Frontal cortex (tissue), 4 donors: ENCODE results near the gene TRAP1. TPM values are rescaled to one million over a fixed set of nuclear protein-coding genes. Genes with fewer than 3 reads are reported as not detected.
"Not testable (repeated sequence)": the region's sequence is repeated elsewhere in the genome, so short reads cannot be mapped to it uniquely, and the experiment has no call there.

Source experiments
- DNase-seq, 2 donors: peaks; one replicate each; pipeline ENCODE4 v3.0.0; 2012; ENCODE audit warnings: low spot score in 2 of 2
- FAIRE-seq: peaks from 2 replicates; lab custom pipeline; 2012; peaks lifted over from hg19 to GRCh38; lab: Jason Lieb, UNC
- total RNA-seq: library from RNA; depleted of rRNA; stranded (reverse); fragments of >200 nt; gene quantifications from one replicate; pipeline ENCODE4 v1.2.3, GENCODE V29; 2014
- donor health status: control.
- donor health status: control.
- donor health status: control.

Gene TRAP1
- total RNA-seq, 1 donor from 2014 or later = 77.9 TPM

GRCh38 chr16:3716831-3717234, 491 bp downstream of the TRAP1 start:
- DNase-seq (no peak), FAIRE-seq (no peak)

- DNase-seq = no peak
- no peak for FAIRE-seq
Observed at GRCh38 chr16:3715430-3715829, 1.9 kb downstream of the TRAP1 start.

GRCh38 chr16:3714378-3714777, 2.9 kb downstream of the TRAP1 start:
- DNase-seq, FAIRE-seq: not testable (repeated sequence)

GRCh38 chr16:3713587-3714242, 3.6 kb downstream of the TRAP1 start:
- FAIRE-seq (no peak), DNase-seq (no peak)

GRCh38 chr16:3712861-3713372, 4.4 kb downstream of the TRAP1 start:
- DNase-seq (no peak), FAIRE-seq (no peak)

- FAIRE-seq (no peak), DNase-seq (no peak)
Observed at GRCh38 chr16:3706253-3707012, 10.9 kb downstream of the TRAP1 start.

- DNase-seq = no peak
- no peak for FAIRE-seq
Observed at GRCh38 chr16:3702082-3702481, 15.2 kb downstream of the TRAP1 start.

GRCh38 chr16:3701531-3701930, 15.8 kb downstream of the TRAP1 start:
- FAIRE-seq (no peak), DNase-seq (no peak)

- DNase-seq (no peak), FAIRE-seq (no peak)
Observed at GRCh38 chr16:3698941-3699340, 18.4 kb downstream of the TRAP1 start.

- FAIRE-seq (no peak), DNase-seq (no peak)
Observed at GRCh38 chr16:3696425-3697218, 20.7 kb downstream of the TRAP1 start.

- FAIRE-seq = no peak
- DNase-seq = no peak
Observed at GRCh38 chr16:3695610-3696369, 21.5 kb downstream of the TRAP1 start.

GRCh38 chr16:3694051-3694450, 23.3 kb downstream of the TRAP1 start:
- DNase-seq = no peak
- no peak for FAIRE-seq

- FAIRE-seq (no peak), DNase-seq (no peak)
Observed at GRCh38 chr16:3691761-3692160, 25.6 kb downstream of the TRAP1 start.

GRCh38 chr16:3690980-3691720, 26.2 kb downstream of the TRAP1 start:
- FAIRE-seq (no peak), DNase-seq (no peak)

- FAIRE-seq (no peak), DNase-seq (peak; percentile 73 to 91)
Observed at GRCh38 chr16:3690470-3690928, 26.8 kb downstream of the TRAP1 start.

GRCh38 chr16:3689731-3690130, 27.6 kb downstream of the TRAP1 start:
- DNase-seq (no peak), FAIRE-seq (no peak)

- DNase-seq (no peak), FAIRE-seq (no peak)
Observed at GRCh38 chr16:3687792-3688191, 29.5 kb downstream of the TRAP1 start.

GRCh38 chr16:3687021-3687420, 30.3 kb downstream of the TRAP1 start:
- FAIRE-seq (no peak), DNase-seq (no peak)

- DNase-seq (no peak), FAIRE-seq (no peak)
Observed at GRCh38 chr16:3681206-3681605, 36.1 kb downstream of the TRAP1 start.
